HL-60 (cell line): ENCODE data around the gene ZBTB21.

ENCODE experiments used
- DNase-seq, 2 experiments: peaks; one replicate each; pipeline ENCODE4 v3.0.0-alpha.2; 2010 to 2020; ENCODE audit warnings: low read depth in 1 of 2, low spot score in 1 of 2
- H3K27ac ChIP-seq: fragments of 250-450 bp; sonication (Bioruptor Pico); replicated peaks from 2 replicates; pipeline ENCODE4 v1.5.1; 2020; ENCODE audit warnings: mild to moderate bottlenecking, moderate library complexity
- H3K27me3 ChIP-seq: fragments of 250-450 bp; sonication (Bioruptor Pico); 2 replicates; pipeline ENCODE4 v1.5.1; 2021; ENCODE audit warnings: mild to moderate bottlenecking, moderate library complexity; ENCODE audit not compliant: insufficient read depth, poor library complexity, severe bottlenecking
- H3K4me3 ChIP-seq: replicated peaks from 2 replicates; pipeline ENCODE4 v1.5.1; 2011; ENCODE audit warnings: mild to moderate bottlenecking, control low read depth, low read length; ENCODE audit not compliant: insufficient read depth
- GABPA ChIP-seq: IDR thresholded peaks from 2 replicates; pipeline ENCODE4 v1.6.1; 2012; ENCODE audit warnings: low read depth
- POLR2AphosphoS5 ChIP-seq: IDR thresholded peaks from 2 replicates; pipeline ENCODE4 v1.6.1; 2012; ENCODE audit warnings: low read depth
- SPI1 ChIP-seq: IDR thresholded peaks from 2 replicates; pipeline ENCODE4 v1.6.1; 2012; ENCODE audit warnings: low read depth, mild to moderate bottlenecking, borderline replicate concordance
- TF ChIP-seq, protein P1 (sequence below): IDR thresholded peaks from one replicate; pipeline ENCODE4 v1.5.1; 2011; ENCODE audit warnings: low read length, control low read depth, inconsistent platforms; ENCODE audit not compliant: insufficient read depth
- TF ChIP-seq, protein P2 (sequence below): IDR thresholded peaks from 2 replicates; pipeline ENCODE4 v1.6.1; 2012; ENCODE audit warnings: low read depth; ENCODE audit not compliant: insufficient replicate concordance

Gene ZBTB21

DNA sequence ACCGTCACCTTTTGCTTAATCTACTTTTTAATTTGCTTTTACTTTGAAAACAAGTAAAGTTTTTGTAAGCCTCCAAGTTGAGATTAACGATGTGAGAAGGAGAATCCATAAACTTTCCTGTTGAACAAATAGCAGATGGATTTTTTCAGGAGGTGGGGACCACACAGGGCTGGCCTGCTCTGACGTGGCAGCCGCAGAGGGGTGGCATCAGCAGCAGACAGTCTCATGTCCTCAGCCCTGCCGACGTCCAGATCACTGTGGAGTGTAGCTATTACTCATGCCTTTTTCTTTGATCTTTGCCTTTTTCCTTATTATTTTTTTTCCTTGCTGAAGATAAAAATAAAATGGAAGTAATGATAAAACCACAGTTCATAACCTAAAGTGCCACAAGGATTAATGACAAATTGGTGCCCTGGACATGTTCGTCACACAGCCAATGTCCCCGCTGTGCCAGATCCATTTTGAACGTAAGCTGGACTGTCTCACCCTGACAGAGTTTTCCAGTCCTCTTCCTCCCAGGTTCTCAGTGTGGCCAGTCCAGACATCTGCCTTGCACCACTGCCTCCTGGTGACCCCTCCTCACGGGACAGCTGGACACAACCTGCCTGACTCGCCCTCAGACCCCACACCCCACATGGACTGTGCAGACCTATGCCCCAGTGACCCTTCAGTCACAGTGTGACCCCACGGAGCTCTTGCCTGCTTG is 15.4 kb upstream of the ZBTB21 start:
- DNase-seq: no peak
- Histone ChIP-seq H3K4me3 (no peak overlapping the region), H3K27ac (no peak overlapping the region), H3K27me3 (no peaks in the 10 kb centered on the region)
- TF ChIP-seq SPI1 (no peak), POLR2AphosphoS5 (no peak), GABPA (no peak)
- TF ChIP-seq, protein P1, sequence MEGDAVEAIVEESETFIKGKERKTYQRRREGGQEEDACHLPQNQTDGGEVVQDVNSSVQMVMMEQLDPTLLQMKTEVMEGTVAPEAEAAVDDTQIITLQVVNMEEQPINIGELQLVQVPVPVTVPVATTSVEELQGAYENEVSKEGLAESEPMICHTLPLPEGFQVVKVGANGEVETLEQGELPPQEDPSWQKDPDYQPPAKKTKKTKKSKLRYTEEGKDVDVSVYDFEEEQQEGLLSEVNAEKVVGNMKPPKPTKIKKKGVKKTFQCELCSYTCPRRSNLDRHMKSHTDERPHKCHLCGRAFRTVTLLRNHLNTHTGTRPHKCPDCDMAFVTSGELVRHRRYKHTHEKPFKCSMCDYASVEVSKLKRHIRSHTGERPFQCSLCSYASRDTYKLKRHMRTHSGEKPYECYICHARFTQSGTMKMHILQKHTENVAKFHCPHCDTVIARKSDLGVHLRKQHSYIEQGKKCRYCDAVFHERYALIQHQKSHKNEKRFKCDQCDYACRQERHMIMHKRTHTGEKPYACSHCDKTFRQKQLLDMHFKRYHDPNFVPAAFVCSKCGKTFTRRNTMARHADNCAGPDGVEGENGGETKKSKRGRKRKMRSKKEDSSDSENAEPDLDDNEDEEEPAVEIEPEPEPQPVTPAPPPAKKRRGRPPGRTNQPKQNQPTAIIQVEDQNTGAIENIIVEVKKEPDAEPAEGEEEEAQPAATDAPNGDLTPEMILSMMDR: no peak
- TF ChIP-seq, protein P2, sequence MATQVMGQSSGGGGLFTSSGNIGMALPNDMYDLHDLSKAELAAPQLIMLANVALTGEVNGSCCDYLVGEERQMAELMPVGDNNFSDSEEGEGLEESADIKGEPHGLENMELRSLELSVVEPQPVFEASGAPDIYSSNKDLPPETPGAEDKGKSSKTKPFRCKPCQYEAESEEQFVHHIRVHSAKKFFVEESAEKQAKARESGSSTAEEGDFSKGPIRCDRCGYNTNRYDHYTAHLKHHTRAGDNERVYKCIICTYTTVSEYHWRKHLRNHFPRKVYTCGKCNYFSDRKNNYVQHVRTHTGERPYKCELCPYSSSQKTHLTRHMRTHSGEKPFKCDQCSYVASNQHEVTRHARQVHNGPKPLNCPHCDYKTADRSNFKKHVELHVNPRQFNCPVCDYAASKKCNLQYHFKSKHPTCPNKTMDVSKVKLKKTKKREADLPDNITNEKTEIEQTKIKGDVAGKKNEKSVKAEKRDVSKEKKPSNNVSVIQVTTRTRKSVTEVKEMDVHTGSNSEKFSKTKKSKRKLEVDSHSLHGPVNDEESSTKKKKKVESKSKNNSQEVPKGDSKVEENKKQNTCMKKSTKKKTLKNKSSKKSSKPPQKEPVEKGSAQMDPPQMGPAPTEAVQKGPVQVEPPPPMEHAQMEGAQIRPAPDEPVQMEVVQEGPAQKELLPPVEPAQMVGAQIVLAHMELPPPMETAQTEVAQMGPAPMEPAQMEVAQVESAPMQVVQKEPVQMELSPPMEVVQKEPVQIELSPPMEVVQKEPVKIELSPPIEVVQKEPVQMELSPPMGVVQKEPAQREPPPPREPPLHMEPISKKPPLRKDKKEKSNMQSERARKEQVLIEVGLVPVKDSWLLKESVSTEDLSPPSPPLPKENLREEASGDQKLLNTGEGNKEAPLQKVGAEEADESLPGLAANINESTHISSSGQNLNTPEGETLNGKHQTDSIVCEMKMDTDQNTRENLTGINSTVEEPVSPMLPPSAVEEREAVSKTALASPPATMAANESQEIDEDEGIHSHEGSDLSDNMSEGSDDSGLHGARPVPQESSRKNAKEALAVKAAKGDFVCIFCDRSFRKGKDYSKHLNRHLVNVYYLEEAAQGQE: no peak

DNA sequence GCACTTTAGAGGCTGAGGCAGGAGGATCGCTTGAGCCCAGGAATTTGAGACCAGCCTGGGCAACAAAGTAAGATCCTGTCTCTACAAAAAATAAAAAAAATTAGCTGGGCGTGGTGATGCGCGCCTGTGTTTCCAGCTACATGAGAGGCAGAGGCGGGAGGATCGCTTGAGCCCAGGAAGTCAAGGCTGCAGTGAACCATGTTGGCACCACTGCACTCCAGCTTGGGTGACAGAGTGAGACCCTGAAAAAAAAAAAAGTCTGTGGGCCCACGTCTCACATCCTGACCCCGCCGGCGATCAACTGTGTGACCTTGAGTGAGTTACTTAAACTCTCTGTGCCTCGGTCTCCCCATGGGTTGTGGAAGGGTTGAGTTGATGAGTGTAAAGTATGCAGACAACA is 12.7 kb upstream of the ZBTB21 start:
- TF ChIP-seq, protein P2: no peak
- no peak for TF ChIP-seq GABPA
- TF ChIP-seq, protein P1: no peak
- TF ChIP-seq SPI1: no peak
- no peak for TF ChIP-seq POLR2AphosphoS5
- DNase-seq: no peak
- Histone ChIP-seq H3K27ac (no peak overlapping the region), H3K27me3 (no peaks in the 10 kb centered on the region), H3K4me3 (no peak overlapping the region)

DNA sequence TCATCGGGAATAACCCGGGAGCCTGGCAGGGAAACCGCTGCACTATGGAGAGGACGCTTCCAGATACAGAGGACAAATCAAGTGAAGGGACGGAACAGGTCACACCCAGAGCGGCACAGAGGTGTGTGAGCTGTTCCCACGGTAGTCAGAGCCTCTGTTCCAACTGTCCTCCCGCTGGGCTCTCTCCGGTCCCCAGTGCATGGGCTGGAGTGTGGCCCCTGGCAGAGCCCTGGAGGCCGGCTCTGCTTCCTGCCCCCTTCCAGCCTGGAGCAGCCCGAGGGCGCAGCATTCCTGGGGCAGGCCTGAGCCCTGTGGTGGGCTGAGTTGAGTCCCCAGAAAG is 11.9 kb upstream of the ZBTB21 start:
- Histone ChIP-seq H3K4me3 (no peak overlapping the region), H3K27ac (no peak overlapping the region), H3K27me3 (no peaks in the 10 kb centered on the region)
- no peak for DNase-seq
- TF ChIP-seq, protein P1: no peak
- TF ChIP-seq, protein P2: no peak
- TF ChIP-seq POLR2AphosphoS5 (no peak), GABPA (no peak), SPI1 (no peak)
